HG02884 (cell line): ENCODE measurements around the gene PHYH.
"Not testable (repeated sequence)": the region's sequence is repeated elsewhere in the genome, so short reads cannot be mapped to it uniquely, and the experiment has no call there.

Experiments used
- ATAC-seq: cut with Tn5 transposase; IDR thresholded peaks from one replicate; pipeline ENCODE4 v1.9.1; 2021; ENCODE audit warnings: mild to moderate bottlenecking, moderate library complexity; ENCODE audit not compliant: unreplicated experiment

PHYH gene

GRCh38 chr10:13299437-13300287 is at the start of gene PHYH:
Gene PHYH, minus strand, starts transcription at chr10:13300064. Its CDS starts 22 bp downstream, at chr10:13300042.
- ATAC-seq, result peak; percentile 59

- peak; percentile 57 for ATAC-seq
Observed at GRCh38 chr10:13348216-13349017, 48.6 kb upstream of the PHYH start, which contains the start of gene SEPHS1. Gene SEPHS1, minus strand, starts transcription at chr10:13348293. Its CDS starts 3,343 bp downstream, at chr10:13344950.

GRCh38 chr10:13347500-13348156 is 47.8 kb upstream of the PHYH start:
- peak; percentile 41 for ATAC-seq

GRCh38 chr10:13347043-13347499 is 47.2 kb upstream of the PHYH start:
- peak; percentile 24 for ATAC-seq

- ATAC-seq, result no peak
Observed at GRCh38 chr10:13346283-13347042, 46.6 kb upstream of the PHYH start.

GRCh38 chr10:13340626-13341376 is 40.9 kb upstream of the PHYH start:
- ATAC-seq, result peak; percentile 94

- no peak for ATAC-seq
Observed at GRCh38 chr10:13340068-13340467, 40.2 kb upstream of the PHYH start.

- ATAC-seq, result no peak
Observed at GRCh38 chr10:13338390-13339110, 38.7 kb upstream of the PHYH start.

- ATAC-seq, result no peak
Observed at GRCh38 chr10:13337827-13338196, 37.9 kb upstream of the PHYH start.

GRCh38 chr10:13337128-13337826 is 37.4 kb upstream of the PHYH start:
- ATAC-seq, result no peak

- peak; percentile 50 for ATAC-seq
Observed at GRCh38 chr10:13335881-13336280, 36.0 kb upstream of the PHYH start.

- ATAC-seq, result no peak
Observed at GRCh38 chr10:13334556-13334955, 34.7 kb upstream of the PHYH start.

GRCh38 chr10:13331646-13332045 is 31.8 kb upstream of the PHYH start:
- ATAC-seq, result no peak

GRCh38 chr10:13330980-13331379 is 31.1 kb upstream of the PHYH start:
- ATAC-seq, result not testable (repeated sequence)

GRCh38 chr10:13329565-13329964 is 29.7 kb upstream of the PHYH start:
- no peak for ATAC-seq

- ATAC-seq, result no peak
Observed at GRCh38 chr10:13328613-13329012, 28.7 kb upstream of the PHYH start.

- no peak for ATAC-seq
Observed at GRCh38 chr10:13328126-13328525, 28.3 kb upstream of the PHYH start.

GRCh38 chr10:13327534-13327933 is 27.7 kb upstream of the PHYH start:
- no peak for ATAC-seq
